Globus pallidus (tissue), 1 donor: ENCODE measurements around the gene TSPAN2.
"Not testable (repeated sequence)": the region's sequence is repeated elsewhere in the genome, so short reads cannot be mapped to it uniquely, and the experiment has no call there.

Source experiments
- DNase-seq: peaks from one replicate; pipeline ENCODE4 v3.0.0-alpha.2; 2015; ENCODE audit warnings: low spot score

The TSPAN2 gene

GRCh38 chr1:115036814-115037507 lies 52.3 kb downstream of the TSPAN2 start:
- no peak for DNase-seq

DNA sequence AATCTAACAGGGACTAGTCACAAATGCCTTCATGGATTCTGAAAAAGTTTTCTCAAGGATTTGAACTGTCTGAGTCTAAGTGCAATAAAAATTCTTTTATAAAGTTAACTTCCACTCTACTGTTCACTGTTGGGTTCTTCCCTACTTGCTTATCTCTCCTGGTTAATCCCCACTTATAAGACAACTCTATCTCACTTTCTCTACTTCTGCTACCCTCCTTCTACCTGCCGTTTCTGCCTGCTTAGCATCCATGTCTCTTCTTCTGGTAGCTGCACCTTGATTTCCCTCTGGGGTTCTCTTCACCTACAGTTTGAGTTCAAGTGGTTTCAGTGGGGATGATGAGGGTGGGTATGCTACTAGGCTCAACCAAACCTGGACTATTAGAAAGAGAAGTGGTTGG lies 53.7 kb downstream of the TSPAN2 start:
- no peak for DNase-seq

- DNase-seq: no peak
Observed at GRCh38 chr1:115031595-115031994, 57.7 kb downstream of the TSPAN2 start.

GRCh38 chr1:115029526-115029925 lies 59.8 kb downstream of the TSPAN2 start, which contains the start of gene TSHB:
TSHB (plus strand) TSS chr1:115029826; CDS start chr1:115033363, 3,537 bp downstream.
- no peak for DNase-seq

DNA sequence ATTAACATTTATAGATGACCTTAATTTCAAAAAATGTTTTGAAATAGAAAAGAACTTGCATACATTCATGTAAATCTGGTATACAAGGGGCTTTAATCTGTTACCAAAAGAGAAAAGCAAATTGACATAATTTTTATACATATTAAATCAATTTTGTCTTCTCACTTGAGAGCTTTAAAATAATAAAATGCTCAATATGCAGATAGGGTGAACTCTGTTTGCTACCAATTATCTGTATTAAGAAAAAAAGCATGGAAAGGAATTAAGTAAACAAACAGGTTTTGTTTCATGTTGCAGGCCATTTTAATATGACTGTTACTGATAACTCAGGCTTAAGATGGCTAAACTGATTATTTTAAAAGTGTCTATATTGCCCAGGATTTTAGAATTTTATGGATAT lies 65.7 kb downstream of the TSPAN2 start:
- DNase-seq: no peak

DNA sequence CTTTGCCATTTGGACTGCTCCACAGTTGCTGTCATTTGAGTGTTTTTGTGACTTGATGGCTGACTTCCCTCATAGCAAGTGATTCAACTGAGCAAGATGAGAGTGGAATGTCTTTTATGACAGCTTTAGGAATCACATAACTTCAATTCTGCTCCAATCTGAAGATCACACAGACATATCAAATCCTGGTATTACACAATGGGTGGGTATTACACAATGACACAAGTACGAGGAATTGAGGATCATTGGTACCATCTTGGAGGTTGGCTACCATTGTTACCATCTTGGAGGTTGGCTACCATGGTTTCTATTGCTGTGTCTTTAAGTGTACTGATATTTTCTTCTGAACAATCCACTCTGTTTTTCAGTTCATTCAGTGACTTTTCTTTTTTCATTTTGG lies 68.2 kb downstream of the TSPAN2 start:
- DNase-seq: no peak

GRCh38 chr1:115019549-115019948 lies 69.8 kb downstream of the TSPAN2 start:
- not testable (repeated sequence) for DNase-seq

- DNase-seq: no peak
Observed at GRCh38 chr1:115013792-115014191, 75.5 kb downstream of the TSPAN2 start.

- no peak for DNase-seq
Observed at GRCh38 chr1:115012434-115012833, 76.9 kb downstream of the TSPAN2 start.

DNA sequence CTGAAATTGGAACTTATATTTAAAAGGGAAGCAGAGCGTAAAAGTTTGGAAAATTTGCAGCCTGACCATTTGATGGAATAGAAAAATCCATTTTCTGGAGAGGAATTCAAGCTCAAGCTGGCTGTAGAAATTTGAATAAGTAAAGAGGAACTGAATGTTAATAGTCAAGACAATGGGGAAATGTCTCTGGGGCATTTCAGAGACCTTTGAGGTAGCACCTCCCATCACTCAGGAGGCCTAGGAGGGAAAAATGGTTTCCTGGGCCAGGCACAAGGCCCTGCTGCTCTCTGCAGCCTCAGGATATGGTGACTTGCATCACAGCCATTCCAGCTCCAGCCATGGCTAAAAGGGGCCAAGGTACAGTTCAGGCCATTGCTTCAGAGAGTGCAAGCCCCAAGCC lies 77.3 kb downstream of the TSPAN2 start:
- no peak for DNase-seq

DNA sequence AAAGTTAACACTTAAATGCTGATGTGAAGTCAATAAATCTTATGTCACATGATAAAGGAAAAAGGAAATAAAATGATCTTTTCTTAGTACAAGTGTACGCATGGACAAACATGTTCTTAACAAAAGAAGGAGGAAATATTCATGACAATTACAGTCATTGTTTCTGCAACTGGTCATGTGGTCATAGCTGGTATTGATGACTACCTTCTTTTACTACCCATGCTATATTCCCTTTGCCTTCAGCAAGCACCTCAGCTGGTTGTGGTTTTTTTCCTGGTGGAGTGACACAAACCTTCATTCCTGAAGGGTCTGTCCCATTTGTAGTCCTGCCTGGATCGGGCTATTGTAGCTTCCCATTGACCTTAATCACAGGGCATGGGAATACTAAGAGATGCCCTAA lies 83.1 kb downstream of the TSPAN2 start:
- no peak for DNase-seq
